Measurements from ENCODE around the gene RRM2.
A peak's percentile ranks its signal among the peaks of the same experiment; 100 is the strongest.

DNA sequence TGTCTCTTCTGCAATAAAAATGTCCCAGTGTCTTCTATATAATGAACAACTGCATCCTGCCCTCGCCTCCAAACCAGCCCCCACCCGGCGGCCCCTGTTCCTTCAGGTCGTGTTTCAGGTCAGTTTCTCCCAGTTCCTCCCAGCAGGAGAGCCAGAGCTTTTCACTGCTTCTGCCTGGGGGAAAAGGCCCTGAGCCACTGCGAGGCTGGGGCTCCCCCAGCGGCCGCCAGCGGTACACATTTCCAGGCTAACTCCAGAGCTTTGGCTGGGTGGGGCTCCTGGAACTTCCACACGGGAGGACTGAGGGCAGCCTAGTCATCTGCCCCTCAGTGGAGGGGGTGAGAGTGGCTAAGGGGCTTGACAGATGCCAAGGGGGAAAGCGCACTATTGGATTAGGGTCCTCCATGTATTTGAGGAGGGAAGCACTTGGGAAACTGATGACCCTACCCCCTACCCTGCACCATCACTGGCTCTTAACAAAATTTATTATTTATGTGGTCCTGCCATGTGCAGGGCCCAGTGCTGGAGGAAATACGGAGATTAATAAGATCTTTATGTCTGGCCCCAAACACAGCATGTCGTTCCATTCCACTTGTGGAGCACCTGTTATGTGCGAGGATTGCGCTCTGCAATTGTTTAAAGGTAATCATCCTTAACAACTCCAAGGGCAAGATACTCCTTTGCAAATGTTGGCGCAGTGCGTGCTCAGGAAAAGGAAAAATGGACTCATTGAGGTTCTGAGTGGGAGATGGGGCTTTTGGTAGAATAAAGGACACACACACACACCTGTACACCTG, 25.0 kb upstream of the RRM2 start:
- TF ChIP-seq, protein P1, sequence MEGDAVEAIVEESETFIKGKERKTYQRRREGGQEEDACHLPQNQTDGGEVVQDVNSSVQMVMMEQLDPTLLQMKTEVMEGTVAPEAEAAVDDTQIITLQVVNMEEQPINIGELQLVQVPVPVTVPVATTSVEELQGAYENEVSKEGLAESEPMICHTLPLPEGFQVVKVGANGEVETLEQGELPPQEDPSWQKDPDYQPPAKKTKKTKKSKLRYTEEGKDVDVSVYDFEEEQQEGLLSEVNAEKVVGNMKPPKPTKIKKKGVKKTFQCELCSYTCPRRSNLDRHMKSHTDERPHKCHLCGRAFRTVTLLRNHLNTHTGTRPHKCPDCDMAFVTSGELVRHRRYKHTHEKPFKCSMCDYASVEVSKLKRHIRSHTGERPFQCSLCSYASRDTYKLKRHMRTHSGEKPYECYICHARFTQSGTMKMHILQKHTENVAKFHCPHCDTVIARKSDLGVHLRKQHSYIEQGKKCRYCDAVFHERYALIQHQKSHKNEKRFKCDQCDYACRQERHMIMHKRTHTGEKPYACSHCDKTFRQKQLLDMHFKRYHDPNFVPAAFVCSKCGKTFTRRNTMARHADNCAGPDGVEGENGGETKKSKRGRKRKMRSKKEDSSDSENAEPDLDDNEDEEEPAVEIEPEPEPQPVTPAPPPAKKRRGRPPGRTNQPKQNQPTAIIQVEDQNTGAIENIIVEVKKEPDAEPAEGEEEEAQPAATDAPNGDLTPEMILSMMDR (conservative IDR thresholded peaks at IDR 0.05): peak; percentile 96
- TF ChIP-seq ZFX (IDR thresholded peaks at IDR 0.05): no peak

Measured in C4-2B (cell line).